ENCODE results near the gene VASP. TPM values are rescaled to one million over a fixed set of nuclear protein-coding genes. Genes with fewer than 3 reads are reported as not detected.

Gene VASP
- total and polyA plus RNA-seq, 7 donors, result 13.5 to 76.3 (median 22.7) TPM

- TF ChIP-seq CTCF (IDR thresholded peaks at IDR 0.05), result no peak
- 77 to 80% (median 78%) methylated on average over 5 of the region's 5 CpGs for WGBS, 3 donors
- Histone ChIP-seq H3K4me3 (no peak overlapping the region), H3K36me3 (ENCODE audit: insufficient read depth in 1 of 2, low read depth in 1 of 2) (no peaks in the 10 kb centered on the region), H3K9me3 (no peaks in the 10 kb centered on the region), H3K27ac (no peak overlapping the region), H3K4me1 (peaks cover 19% of the 10 kb centered on the region), H3K27me3 (ENCODE audit: insufficient read depth in 3 of 3, low read length in 2 of 3) (no peaks in the 10 kb centered on the region)
- DNase-seq, result no peak
- intact Hi-C loops (cut with DNase I), result no loop called here
- ATAC-seq, result no peak
Measured at GRCh38 chr19:45564131-45564780, 57.0 kb downstream of the VASP start.

- intact Hi-C loops (cut with DNase I), result loop anchor here in 1 of 2 donors (2.0 kb wide), 1 partner anchor 41 kb away; no protein-coding TSS in a partner anchor
- Histone ChIP-seq H3K4me3 (no peak overlapping the region), H3K27me3 (ENCODE audit: insufficient read depth in 3 of 3, low read length in 2 of 3) (no peaks in the 10 kb centered on the region), H3K36me3 (ENCODE audit: insufficient read depth in 1 of 2, low read depth in 1 of 2) (no peaks in the 10 kb centered on the region), H3K4me1 (peaks cover 37% of the 10 kb centered on the region), H3K27ac (peak overlapping the region; percentile 87), H3K9me3 (peaks cover 4% of the 10 kb centered on the region)
- no peak for TF ChIP-seq CTCF (IDR thresholded peaks at IDR 0.05)
- 74 to 90% (median 78%) methylated on average over 2 of the region's 2 CpGs for WGBS, 3 donors
- no peak for DNase-seq
- no peak for ATAC-seq
Measured at GRCh38 chr19:45567609-45568008, 60.3 kb downstream of the VASP start.

GRCh38 chr19:45568732-45569131 lies 61.5 kb downstream of the VASP start:
- Histone ChIP-seq H3K4me1 (peaks cover 37% of the 10 kb centered on the region), H3K27me3 (ENCODE audit: insufficient read depth in 3 of 3, low read length in 2 of 3) (no peaks in the 10 kb centered on the region), H3K9me3 (peaks cover 4% of the 10 kb centered on the region), H3K36me3 (ENCODE audit: insufficient read depth in 1 of 2, low read depth in 1 of 2) (no peaks in the 10 kb centered on the region), H3K27ac (peak overlapping the region; percentile 87), H3K4me3 (no peak overlapping the region)
- peak; percentile 90 to 91 (median 91) for ATAC-seq
- intact Hi-C loops (cut with DNase I), result loop anchor here in 1 of 2 donors (2.0 kb wide), 1 partner anchor 42 kb away; no protein-coding TSS in a partner anchor
- no peak for TF ChIP-seq CTCF (IDR thresholded peaks at IDR 0.05)
- no peak for DNase-seq
- WGBS, 3 donors, result 31 to 66% (median 39%) methylated on average over 3 of the region's 3 CpGs

GRCh38 chr19:45569619-45570421 lies 62.5 kb downstream of the VASP start:
- Histone ChIP-seq H3K4me3 (peak overlapping the region; percentile 2), H3K27ac (peak overlapping the region; percentile 87), H3K36me3 (ENCODE audit: insufficient read depth in 1 of 2, low read depth in 1 of 2) (no peaks in the 10 kb centered on the region), H3K9me3 (peaks cover 4% of the 10 kb centered on the region), H3K4me1 (peaks cover 47% of the 10 kb centered on the region), H3K27me3 (ENCODE audit: insufficient read depth in 3 of 3, low read length in 2 of 3) (no peaks in the 10 kb centered on the region)
- intact Hi-C loops (cut with DNase I), result loop anchor here in 1 of 2 donors (2.0 kb wide), 1 partner anchor 43 kb away; no protein-coding TSS in a partner anchor
- 48 to 54% (median 50%) methylated on average over 15 of the region's 15 CpGs for WGBS, 3 donors
- ATAC-seq (peak; percentile 75 to 81 (median 78)), DNase-seq (peak; percentile 63 to 83)
- TF ChIP-seq CTCF (IDR thresholded peaks at IDR 0.05), result peak; percentile 77

Data from psoas muscle (tissue), 8 donors.